HG03558 (cell line): Measurements from ENCODE around the gene KATNB1.
"Not testable (repeated sequence)": the region's sequence is repeated elsewhere in the genome, so short reads cannot be mapped to it uniquely, and the experiment has no call there.

Source experiments
- ATAC-seq: cut with Tn5 transposase; IDR thresholded peaks from one replicate; pipeline ENCODE4 v1.9.1; 2021; ENCODE audit warnings: moderate number of reproducible peaks; ENCODE audit not compliant: unreplicated experiment; ENCODE audit errors: extremely low read depth

Gene KATNB1

DNA sequence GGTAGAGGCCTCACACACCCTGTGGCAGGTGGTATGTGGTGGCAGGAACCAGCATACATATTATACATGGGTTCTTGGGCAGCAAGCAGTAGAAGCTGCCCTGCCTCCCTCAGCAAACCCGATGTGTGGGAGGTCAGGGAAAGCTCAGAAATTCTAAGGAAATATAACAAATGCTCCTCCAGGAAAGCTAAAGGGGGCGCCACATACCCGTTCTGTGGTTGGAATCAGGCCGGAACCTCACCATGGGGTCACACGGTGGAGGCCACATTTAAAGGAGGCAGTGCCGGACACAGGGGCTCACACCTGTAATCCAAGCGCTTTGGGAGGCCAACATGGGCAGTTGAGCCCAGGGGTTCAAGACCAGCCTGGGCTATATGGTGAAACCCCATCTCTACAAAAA, 12.4 kb upstream of the KATNB1 start:
- no peak for ATAC-seq

DNA sequence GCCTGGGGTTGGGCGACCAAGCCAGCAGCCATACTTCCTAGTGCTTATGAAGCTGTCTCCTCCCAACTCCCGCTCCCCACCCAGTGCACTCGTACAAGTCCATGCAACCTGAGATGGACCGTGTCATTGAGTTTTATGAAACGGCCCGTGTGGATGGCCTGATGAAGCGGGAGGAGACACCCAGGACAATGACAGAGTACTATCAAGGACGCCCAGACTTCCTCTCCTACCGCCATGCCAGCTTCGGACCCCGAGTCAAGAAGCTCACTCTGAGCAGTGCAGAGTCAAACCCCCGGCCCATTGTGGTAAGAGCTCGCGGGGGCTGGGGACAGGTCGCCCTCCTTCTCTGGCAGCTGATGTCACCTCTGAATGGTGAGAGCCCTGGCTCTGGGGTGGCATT, 11.0 kb upstream of the KATNB1 start:
- ATAC-seq, result no peak

DNA sequence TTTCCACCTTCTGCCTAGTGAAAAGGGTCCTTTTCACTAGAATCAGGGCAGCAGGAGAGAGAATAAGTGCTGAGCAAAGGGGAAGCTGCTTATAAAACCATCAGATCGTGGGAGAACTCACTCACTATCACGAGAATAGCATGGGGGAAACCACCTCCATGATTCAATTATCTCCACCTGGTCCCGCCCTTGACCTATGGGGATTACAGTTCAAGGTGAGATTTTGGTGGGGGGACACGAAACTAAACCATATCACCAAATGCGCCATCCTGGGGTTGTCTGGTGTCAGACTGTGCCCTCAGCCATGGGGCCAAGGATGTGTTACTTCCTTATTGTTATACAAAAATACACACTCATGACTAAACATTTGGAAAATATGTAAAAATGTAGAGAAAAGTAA, 10.4 kb upstream of the KATNB1 start:
- no peak for ATAC-seq

DNA sequence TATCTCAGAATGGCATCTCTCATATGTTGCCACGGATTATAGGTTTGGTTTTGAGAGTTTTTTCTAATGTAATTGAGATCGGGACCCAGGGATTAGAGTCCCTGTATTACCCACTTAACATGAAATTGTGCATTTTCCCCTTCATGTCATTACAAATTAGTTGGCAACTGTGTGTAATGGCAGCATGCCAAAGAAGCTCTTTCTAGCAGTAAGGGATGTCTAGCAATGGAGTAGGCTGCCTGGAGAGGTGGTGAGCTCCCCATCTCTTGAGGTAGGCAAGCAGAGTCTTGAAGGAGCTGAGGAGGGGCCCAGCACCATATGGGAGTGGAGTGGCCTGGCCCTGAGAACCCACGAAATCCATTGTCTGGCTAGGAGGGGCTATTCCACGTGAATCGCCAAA, 10.0 kb upstream of the KATNB1 start:
- no peak for ATAC-seq

DNA sequence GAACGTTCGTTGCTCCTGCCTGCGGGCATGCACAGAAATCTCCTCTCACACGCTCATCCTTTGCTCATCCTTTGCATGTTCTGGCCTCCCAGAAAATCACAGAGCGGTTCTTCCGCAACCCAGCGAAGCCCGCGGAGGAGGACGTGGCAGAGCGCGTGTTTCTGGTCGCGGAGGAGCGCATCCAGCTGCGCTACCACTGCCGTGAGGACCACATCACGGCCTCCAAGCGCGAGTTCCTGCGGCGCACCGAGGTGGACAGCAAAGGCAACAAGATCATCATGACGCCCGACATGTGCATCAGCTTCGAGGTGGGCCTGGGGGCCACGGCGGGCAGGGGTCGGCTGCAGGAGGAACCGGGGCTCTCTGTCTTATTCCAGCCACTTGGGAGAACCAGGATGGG, 9.6 kb upstream of the KATNB1 start:
- no peak for ATAC-seq

DNA sequence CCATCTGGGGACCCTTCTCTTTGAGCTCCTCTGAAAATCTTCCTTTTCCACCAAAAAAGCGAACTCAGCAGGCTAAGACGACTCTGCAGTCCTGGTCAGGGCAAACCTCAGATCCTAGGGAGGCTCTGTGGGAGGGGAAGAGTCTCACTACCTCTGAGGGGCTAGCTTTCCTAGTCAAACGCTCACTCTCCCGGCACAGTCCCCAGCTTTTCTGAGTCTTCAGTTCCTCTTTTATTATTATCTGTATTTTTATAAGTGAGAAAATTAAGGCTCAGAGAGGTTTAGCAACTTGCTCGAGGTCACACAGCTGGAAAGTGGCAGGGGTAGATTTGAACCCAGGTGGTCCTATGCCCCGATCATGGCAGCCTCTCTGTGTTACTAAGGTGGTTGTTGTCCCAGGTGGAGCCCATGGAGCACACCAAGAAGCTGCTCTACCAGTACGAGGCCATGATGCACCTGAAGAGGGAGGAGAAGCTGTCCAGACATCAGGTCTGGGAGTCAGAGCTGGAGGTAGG, 9.1 kb upstream of the KATNB1 start:
- ATAC-seq, result no peak

DNA sequence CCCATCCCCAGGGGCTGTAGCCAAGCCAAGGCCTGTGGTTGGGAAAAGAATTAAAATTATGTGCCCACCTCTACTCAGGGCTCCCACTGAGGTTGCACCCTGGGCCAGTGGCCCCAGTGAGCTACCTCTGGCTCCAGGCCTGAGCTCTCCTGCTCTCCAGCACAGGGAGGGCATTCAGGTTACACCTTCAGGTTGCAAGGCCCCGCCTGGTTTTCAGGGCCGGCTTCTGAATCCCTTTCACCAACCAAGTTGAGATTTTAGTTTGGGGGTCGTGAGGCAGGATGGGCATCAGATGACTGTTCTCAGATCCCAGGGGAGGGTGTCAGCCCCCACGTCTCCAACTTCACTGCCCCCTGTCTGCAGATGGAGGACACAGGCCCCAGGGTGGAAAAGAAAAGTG, 8.0 kb upstream of the KATNB1 start:
- no peak for ATAC-seq

DNA sequence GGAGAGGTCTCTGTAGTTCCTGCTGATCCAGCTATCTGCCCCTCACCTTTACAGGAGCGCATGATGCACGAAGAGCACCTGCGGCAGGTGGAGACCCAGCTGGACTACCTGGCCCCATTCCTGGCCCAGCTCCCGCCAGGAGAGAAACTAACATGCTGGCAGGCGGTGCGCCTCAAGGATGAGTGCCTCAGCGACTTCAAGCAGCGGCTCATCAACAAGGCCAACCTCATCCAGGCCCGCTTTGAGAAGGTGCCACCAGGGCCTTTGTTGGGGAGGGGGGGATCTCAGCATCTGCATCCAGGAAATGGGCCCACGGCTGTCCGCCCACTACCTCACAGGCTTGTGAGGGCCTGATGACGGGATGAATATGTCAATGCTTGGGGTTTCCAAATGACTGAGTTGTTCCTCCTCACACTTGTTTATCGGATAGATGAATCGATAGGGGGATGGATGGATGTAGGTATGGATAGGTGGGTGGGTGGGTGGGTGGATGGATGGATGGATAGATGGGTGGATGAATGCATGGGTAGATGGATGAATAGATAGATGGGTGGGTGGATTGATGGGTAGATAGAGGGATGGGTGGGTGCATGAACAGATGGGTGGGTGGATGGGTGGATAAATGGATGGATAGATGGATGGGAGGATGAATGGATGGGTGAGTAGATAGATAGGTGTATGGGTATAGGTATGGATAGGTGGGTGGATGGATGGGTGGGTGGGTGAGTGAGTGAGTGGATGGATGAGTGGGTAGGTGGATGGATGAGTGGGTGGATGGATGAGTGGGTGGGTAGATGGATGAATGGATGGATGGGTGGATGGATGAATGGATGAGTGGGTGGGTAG, 7.0 kb upstream of the KATNB1 start:
- ATAC-seq, result no peak

DNA sequence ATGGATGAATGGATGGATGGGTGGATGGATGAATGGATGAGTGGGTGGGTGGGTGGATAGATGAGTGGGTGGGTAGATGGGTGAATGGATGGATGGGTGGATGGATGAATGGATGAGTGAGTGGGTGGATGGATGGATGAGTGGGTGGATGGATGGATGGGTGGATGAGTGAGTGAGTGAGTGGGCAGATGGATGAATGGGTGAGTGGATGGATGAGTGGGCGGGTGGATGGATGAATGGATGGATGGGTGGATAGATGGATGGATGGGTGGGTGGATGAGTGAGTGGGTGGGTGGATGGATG, 6.4 kb upstream of the KATNB1 start:
- ATAC-seq, result no peak

DNA sequence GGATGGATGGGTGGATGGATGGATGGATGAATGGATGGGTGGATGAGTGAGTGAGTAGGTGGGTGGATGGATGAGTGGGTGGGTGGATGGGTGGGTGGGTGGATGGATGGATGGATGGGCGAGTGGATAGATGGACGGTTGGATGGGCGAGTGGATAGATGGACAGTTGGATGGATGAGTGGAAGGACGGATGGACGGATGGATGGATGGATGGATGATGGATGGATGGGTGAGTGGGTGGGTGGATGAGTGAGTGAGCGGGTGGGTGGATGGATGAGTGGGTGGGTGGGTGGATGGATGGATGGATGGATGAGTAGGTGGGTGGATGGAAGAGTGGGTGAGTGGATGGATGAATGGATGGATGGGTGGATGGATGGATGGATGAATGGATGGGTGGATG, 5.7 kb upstream of the KATNB1 start:
- not testable (repeated sequence) for ATAC-seq

DNA sequence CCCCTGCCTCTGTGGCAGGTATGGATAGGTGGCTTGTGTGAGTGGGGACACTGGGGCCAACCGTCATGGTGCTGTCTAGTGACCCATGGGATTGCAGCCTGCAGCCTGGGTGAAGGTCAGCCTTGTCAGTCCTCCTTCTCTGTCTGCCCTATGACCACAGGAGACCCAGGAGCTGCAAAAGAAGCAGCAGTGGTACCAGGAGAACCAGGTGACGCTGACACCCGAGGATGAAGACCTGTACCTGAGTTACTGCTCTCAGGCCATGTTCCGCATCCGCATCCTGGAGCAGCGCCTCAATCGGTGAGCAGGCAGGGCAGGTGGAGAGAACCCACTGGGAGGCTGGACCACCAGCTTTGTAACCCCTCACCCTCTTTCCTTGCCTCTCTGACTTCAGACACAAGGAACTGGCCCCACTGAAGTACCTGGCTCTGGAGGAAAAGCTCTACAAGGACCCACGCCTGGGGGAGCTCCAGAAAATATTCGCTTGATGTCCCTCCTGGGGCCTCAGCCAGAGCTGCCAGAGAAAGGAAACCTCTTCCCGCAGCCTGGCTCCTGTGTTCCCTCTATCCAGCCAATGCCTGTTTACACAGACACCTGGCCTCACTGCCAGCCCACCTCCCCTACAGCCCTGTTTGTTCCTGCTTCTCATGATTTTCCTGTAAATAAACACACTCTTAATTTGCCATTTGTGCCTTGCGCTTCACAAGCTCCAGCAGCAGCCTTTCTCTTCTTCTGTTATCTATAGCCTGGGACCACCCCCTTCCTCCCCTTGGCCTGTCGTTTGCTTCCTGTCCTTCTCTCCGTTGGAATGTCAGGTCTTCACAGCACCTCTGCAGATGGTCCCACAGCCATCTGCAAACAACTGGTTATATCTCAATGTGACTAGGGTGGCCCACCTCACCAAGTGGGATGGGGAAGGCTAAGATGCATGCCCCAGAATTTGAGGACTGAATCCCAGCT, 4.5 kb upstream of the KATNB1 start:
- ATAC-seq, result no peak

DNA sequence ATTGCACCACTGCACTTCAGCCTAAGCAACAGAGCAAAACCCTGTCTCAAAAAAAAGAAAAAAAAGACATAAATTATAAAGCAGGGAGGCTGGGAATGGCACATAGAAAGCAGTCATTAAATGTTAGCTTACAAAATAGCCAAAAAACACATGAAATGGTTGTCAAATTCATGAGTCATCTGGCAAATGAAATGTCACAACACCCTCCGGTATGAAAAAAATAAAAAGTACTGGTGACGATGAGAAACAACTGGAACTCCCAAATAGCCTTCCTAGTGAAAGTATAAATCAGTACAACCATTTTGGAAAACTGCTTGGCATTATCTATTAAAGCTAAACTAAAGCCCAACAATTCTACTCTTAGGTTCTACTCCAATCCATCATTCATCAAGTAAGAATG, 3.5 kb upstream of the KATNB1 start:
- ATAC-seq, result no peak

DNA sequence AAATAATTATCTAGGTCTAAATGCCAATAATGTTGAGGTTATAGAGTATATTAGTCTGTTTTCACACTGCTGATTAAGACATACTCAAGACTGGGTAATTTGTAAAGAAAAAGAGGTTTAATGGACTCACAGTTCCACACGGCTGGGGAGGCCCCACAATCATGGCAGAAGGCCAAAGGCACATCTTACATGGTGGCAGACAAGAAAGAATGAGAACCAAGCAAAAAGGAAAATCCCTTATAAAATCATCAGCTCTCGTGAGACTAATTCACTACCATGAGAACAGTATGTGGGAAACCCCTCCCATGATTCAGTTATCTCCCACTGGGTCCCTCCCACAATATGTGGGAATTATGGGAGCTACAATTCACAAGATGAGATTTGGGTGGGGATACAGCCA, 2.9 kb upstream of the KATNB1 start:
- ATAC-seq, result no peak

DNA sequence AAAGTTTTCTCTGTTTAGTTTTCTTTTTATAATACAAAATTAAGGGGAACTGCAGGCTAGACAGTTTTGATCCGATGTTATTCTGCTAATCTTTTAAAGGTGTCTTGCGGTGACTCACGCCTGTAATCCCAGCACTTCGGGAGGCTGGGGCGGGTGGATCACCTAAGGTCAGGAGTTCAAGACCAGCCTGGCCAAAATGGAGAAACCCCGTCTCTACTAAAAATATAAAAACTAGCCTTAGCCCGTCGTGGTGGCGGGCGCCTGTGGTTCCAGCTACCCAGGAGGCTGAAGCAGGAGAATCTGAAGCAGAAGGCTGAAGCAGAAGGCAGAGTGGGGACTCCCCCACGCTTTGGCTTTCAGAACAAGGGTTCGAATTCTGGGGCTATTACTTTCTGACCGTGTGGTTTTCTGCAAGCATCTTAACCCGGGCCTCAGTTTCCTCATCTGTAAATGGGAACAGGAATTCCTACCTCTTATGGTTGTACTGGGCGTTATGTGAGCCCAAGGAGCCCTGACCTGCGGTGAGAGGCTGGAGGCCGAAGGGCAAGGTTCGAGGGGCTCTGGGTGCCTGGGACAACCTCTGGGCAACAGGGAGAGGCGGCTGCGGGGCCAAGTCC, 1.2 kb upstream of the KATNB1 start:
- ATAC-seq, result no peak

DNA sequence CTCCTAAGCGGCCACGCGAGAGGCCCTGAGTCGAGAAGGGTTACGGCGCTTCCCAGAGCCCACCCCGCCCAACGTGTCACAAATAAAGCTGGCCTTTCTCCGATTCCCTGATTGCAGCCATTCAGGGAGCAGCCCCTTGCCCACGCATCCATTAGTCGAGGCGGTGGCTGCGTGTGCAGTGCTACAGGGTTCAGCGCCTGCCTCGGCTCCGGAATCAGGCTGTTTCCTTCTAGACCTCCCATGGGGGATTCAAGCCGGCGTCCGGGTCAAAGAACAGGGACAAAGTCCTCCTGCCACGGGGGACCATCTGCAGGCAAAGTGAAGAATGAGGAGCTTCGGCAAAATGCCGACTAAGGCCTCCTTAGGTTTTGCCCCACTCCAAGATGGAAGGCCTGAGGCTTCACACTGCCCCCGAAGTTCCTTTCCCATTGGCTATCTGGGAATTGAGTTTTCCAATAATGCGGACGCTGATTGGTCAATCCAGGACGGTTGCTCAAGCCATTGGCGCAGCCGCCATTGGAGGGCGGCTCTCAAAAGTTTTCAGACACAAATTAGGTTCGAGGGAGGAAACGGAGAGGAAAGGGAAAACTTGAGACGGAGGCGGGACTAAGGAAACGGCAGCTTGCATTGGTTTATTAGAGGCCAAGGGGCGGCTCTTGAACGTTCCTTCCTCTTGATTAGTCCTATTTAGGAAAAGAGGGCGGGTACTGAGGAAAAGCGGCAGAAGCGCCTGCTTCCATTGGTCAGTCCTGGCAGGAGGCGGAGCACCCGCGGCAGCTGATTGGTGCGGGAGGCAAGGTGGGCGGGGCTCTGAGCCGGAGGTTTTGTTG, 430 bp upstream of the KATNB1 start:
- peak; percentile 81 for ATAC-seq

DNA sequence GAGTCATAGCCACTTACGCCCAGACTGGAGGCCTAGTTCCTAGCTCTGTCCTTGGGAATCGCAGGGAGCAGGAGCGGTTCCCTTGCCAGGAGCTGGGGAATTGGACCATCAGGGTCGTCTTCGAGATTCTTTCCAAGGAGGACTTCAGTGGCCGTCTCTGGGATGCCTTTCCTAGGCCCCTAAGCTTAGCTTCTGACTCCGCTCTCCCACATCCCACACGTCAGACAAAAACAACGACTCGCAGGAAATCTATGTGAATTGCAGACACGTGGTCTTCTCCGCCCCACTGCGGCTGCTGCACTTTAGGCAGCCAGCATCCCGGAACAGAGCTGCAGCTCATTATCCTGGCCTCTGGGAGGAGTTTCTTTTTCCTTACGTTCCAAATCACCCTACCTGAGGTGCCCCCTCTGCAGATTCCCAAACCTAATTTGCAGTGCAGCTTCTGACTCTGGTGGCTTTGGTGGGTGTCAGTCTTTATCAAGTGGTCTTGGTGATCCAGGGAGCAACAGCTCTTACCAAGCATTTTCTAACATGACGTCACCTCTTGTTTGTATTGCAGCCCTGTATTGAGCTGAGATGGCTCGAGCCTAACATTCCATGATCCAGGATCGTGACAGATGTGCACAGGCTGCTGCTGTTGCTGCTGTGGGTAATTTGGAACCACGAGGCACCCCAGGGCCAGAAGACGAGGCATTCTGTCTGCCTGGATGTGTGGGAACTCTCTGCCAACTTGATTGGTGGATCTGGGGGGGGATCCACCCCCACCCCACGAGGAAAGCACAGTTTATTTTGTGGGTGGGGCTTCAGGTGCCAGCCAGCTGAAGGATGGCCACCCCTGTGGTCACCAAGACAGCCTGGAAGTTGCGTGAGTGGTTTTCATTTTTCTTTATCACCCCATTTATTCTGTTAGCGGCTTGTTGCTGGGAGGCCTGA, 1.1 kb downstream of the KATNB1 start:
- ATAC-seq, result no peak

DNA sequence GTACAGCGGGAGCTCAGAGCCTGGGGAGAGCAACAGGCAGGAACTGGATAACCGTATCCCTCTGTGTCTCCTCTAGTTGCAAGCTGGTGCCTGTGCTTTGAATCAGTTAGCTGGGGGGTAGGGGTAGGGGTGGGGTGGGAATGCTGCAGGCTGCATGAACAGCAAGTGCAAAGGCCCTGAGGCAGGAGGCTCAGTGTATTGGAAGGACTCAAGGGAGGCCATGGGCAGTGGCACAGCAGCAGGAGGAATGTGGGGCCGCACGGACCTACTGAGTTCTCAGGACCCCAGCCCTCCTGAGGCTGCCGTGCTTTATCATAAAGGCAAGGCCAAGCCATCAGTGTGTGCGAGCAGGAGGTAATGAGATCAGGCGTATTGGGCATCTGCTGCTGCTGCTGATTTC, 3.3 kb downstream of the KATNB1 start:
- no peak for ATAC-seq

DNA sequence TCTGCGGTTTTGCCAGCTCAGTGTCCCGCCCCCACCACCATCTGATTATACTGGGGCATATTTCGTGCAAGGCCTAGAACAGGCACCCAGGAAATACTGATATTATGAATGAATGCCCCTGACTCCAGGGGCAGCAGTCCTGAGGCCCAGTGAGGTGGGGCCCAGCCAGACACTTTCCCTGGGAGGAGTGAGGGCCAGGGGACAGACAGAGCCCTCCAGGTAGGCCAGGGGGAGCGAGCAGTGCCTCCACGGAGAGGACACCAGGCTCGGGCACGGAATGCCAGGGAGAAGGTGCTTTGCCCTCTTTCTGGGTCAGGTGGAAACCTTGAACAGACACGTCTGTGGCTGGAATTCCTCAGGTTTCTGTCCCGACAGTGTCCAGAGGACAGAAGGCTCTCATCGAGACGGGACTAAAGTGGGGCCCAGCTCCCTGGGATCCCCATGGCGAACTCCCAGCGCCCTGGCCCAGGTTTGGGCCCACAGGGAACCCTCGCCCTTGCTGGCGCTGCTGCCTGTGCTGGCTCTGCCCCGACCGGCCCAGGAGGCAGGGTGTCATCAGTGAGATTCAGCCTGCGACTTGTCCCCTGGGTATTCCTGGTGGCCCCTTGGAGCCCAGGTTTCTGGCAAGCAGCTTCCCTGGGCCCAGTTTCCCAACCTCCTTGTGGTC, 4.3 kb downstream of the KATNB1 start:
- ATAC-seq, result no peak
